Effector CD8-positive, alpha-beta T cell (primary cell): Measurements from ENCODE around the gene TMEM163.

ENCODE experiments used
- DNase-seq: peaks from one replicate; lab custom pipeline; 2025; lab: John Stamatoyannopoulos, UW

TMEM163 gene

GRCh38 chr2:134410831-134411231 is 308.0 kb downstream of the TMEM163 start:
- DNase-seq: no peak

- no peak for DNase-seq
Measured at GRCh38 chr2:134410006-134410405, 308.8 kb downstream of the TMEM163 start.

GRCh38 chr2:134408791-134409190 is 310.0 kb downstream of the TMEM163 start:
- no peak for DNase-seq

GRCh38 chr2:134408386-134408785 is 310.4 kb downstream of the TMEM163 start:
- DNase-seq: no peak

- no peak for DNase-seq
Measured at GRCh38 chr2:134407154-134407890, 311.5 kb downstream of the TMEM163 start.

- no peak for DNase-seq
Measured at GRCh38 chr2:134406736-134407135, 312.1 kb downstream of the TMEM163 start.

GRCh38 chr2:134406311-134406710 is 312.5 kb downstream of the TMEM163 start:
- no peak for DNase-seq
